IPS-18a (cell line): ENCODE data around the gene STARD9.

Experiments used
- H3K27ac ChIP-seq: one replicate; pipeline ENCODE4 v1.5.1; 2013; ENCODE audit warnings: low read length
- H3K27me3 ChIP-seq: one replicate; pipeline ENCODE4 v1.6.1; 2013; ENCODE audit warnings: mild to moderate bottlenecking, low read length; ENCODE audit not compliant: control insufficient read depth, insufficient read depth
- H3K36me3 ChIP-seq: one replicate; pipeline ENCODE4 v1.6.1; 2013; ENCODE audit warnings: low read depth, low read length; ENCODE audit not compliant: control insufficient read depth
- H3K4me1 ChIP-seq: one replicate; pipeline ENCODE4 v1.6.1; 2013; ENCODE audit warnings: low read depth, low read length; ENCODE audit not compliant: control insufficient read depth
- H3K4me3 ChIP-seq: one replicate; pipeline ENCODE4 v1.5.1; 2013; ENCODE audit warnings: low read length
- H3K9ac ChIP-seq: one replicate; pipeline ENCODE4 v1.6.1; 2013; ENCODE audit warnings: mild to moderate bottlenecking, low read length, moderate library complexity
- H3K9me3 ChIP-seq: one replicate; pipeline ENCODE4 v1.6.1; 2013; ENCODE audit warnings: low read depth, low read length; ENCODE audit not compliant: control insufficient read depth

Gene STARD9

GRCh38 chr15:42687740-42688139, 112.3 kb downstream of the STARD9 start:
- no peak overlapping the region for H3K27ac ChIP-seq
- no peak overlapping the region for H3K4me3 ChIP-seq
- no peak overlapping the region for H3K9ac ChIP-seq
- H3K9me3 ChIP-seq, result no peaks in the 10 kb centered on the region
- H3K4me1 ChIP-seq, result no peaks in the 10 kb centered on the region
- peaks cover 5% of the 10 kb centered on the region for H3K36me3 ChIP-seq
- H3K27me3 ChIP-seq, result no peaks in the 10 kb centered on the region

- H3K27me3 ChIP-seq, result no peaks in the 10 kb centered on the region
- H3K27ac ChIP-seq, result no peak overlapping the region
- no peaks in the 10 kb centered on the region for H3K9me3 ChIP-seq
- no peak overlapping the region for H3K4me3 ChIP-seq
- no peaks in the 10 kb centered on the region for H3K4me1 ChIP-seq
- H3K9ac ChIP-seq, result no peak overlapping the region
- peaks cover 5% of the 10 kb centered on the region for H3K36me3 ChIP-seq
These were observed 112.9 kb downstream of the STARD9 start for GRCh38 chr15:42688301-42688700.

- Histone ChIP-seq H3K9me3 (no peaks in the 10 kb centered on the region), H3K4me1 (no peaks in the 10 kb centered on the region), H3K27ac (no peak overlapping the region), H3K27me3 (no peaks in the 10 kb centered on the region), H3K9ac (no peak overlapping the region), H3K4me3 (no peak overlapping the region), H3K36me3 (no peaks in the 10 kb centered on the region)
These were observed 115.9 kb downstream of the STARD9 start for GRCh38 chr15:42691308-42691707.

- no peaks in the 10 kb centered on the region for H3K9me3 ChIP-seq
- no peaks in the 10 kb centered on the region for H3K36me3 ChIP-seq
- no peak overlapping the region for H3K9ac ChIP-seq
- no peaks in the 10 kb centered on the region for H3K27me3 ChIP-seq
- H3K4me1 ChIP-seq, result no peaks in the 10 kb centered on the region
- H3K4me3 ChIP-seq, result no peak overlapping the region
- H3K27ac ChIP-seq, result no peak overlapping the region
These were observed 116.4 kb downstream of the STARD9 start for GRCh38 chr15:42691770-42692169.

GRCh38 chr15:42692536-42692935, 117.1 kb downstream of the STARD9 start:
- Histone ChIP-seq H3K36me3 (no peaks in the 10 kb centered on the region), H3K9ac (no peak overlapping the region), H3K27me3 (no peaks in the 10 kb centered on the region), H3K9me3 (no peaks in the 10 kb centered on the region), H3K27ac (no peak overlapping the region), H3K4me1 (no peaks in the 10 kb centered on the region), H3K4me3 (no peak overlapping the region)

GRCh38 chr15:42692997-42693396, 117.6 kb downstream of the STARD9 start:
- Histone ChIP-seq H3K4me3 (no peak overlapping the region), H3K27me3 (no peaks in the 10 kb centered on the region), H3K9ac (no peak overlapping the region), H3K4me1 (no peaks in the 10 kb centered on the region), H3K27ac (no peak overlapping the region), H3K9me3 (no peaks in the 10 kb centered on the region), H3K36me3 (no peaks in the 10 kb centered on the region)

GRCh38 chr15:42693496-42693895, 118.1 kb downstream of the STARD9 start:
- H3K27me3 ChIP-seq, result no peaks in the 10 kb centered on the region
- no peaks in the 10 kb centered on the region for H3K4me1 ChIP-seq
- H3K27ac ChIP-seq, result no peak overlapping the region
- no peaks in the 10 kb centered on the region for H3K36me3 ChIP-seq
- no peaks in the 10 kb centered on the region for H3K9me3 ChIP-seq
- no peak overlapping the region for H3K9ac ChIP-seq
- H3K4me3 ChIP-seq, result no peak overlapping the region

- Histone ChIP-seq H3K4me1 (no peaks in the 10 kb centered on the region), H3K9ac (no peak overlapping the region), H3K4me3 (no peak overlapping the region), H3K9me3 (no peaks in the 10 kb centered on the region), H3K36me3 (no peaks in the 10 kb centered on the region), H3K27me3 (no peaks in the 10 kb centered on the region), H3K27ac (no peak overlapping the region)
These were observed 118.5 kb downstream of the STARD9 start for GRCh38 chr15:42693942-42694341.

- H3K4me3 ChIP-seq, result no peak overlapping the region
- H3K27ac ChIP-seq, result no peak overlapping the region
- H3K27me3 ChIP-seq, result no peaks in the 10 kb centered on the region
- no peaks in the 10 kb centered on the region for H3K4me1 ChIP-seq
- H3K9me3 ChIP-seq, result no peaks in the 10 kb centered on the region
- no peaks in the 10 kb centered on the region for H3K36me3 ChIP-seq
- no peak overlapping the region for H3K9ac ChIP-seq
These were observed 119.0 kb downstream of the STARD9 start for GRCh38 chr15:42694398-42694797.

GRCh38 chr15:42695527-42696071, 120.2 kb downstream of the STARD9 start:
- Histone ChIP-seq H3K36me3 (no peaks in the 10 kb centered on the region), H3K27me3 (no peaks in the 10 kb centered on the region), H3K27ac (no peak overlapping the region), H3K9me3 (no peaks in the 10 kb centered on the region), H3K4me1 (no peaks in the 10 kb centered on the region), H3K4me3 (no peak overlapping the region), H3K9ac (no peak overlapping the region)

- Histone ChIP-seq H3K27me3 (no peaks in the 10 kb centered on the region), H3K27ac (no peak overlapping the region), H3K9ac (no peak overlapping the region), H3K9me3 (no peaks in the 10 kb centered on the region), H3K36me3 (no peaks in the 10 kb centered on the region), H3K4me3 (no peak overlapping the region), H3K4me1 (no peaks in the 10 kb centered on the region)
These were observed 121.2 kb downstream of the STARD9 start for GRCh38 chr15:42696626-42697025.

- Histone ChIP-seq H3K9ac (no peak overlapping the region), H3K9me3 (no peaks in the 10 kb centered on the region), H3K36me3 (no peaks in the 10 kb centered on the region), H3K27me3 (no peaks in the 10 kb centered on the region), H3K4me3 (no peak overlapping the region), H3K4me1 (no peaks in the 10 kb centered on the region), H3K27ac (no peak overlapping the region)
These were observed 129.1 kb downstream of the STARD9 start for GRCh38 chr15:42704492-42704926.
